CD4-positive, alpha-beta T cell treated with Interferon alpha-2 for 1 hour (primary cell): ENCODE measurements around the gene CLDN7.
A peak's percentile ranks its signal among the peaks of the same experiment; 100 is the strongest.

Experiments
- DNase-seq, 2 donors: peaks; one replicate each; pipeline ENCODE4 v3.0.0-alpha.2; 2020 to 2022

Gene CLDN7

GRCh38 chr17:7262192-7262934 lies at the start of gene CLDN7:
Gene CLDN7, minus strand, starts transcription at chr17:7262478. Its CDS starts 435 bp downstream, at chr17:7262043.
- DNase-seq: no peak

- no peak for DNase-seq
Measured at GRCh38 chr17:7311110-7311705, 48.9 kb upstream of the CLDN7 start.

- no peak for DNase-seq
Measured at GRCh38 chr17:7309628-7310027, 47.4 kb upstream of the CLDN7 start.

GRCh38 chr17:7308625-7309433 lies 46.6 kb upstream of the CLDN7 start:
- DNase-seq: peak; percentile 92 to 95

- peak; percentile 55 to 68 for DNase-seq
Measured at GRCh38 chr17:7307686-7308624, 45.7 kb upstream of the CLDN7 start.

GRCh38 chr17:7306911-7307685 lies 44.8 kb upstream of the CLDN7 start, which contains the start of gene EIF5A:
Gene EIF5A, plus strand, starts transcription at chr17:7307628. Its CDS starts 2,008 bp downstream, at chr17:7309636.
- DNase-seq: peak; percentile 100

GRCh38 chr17:7304179-7304578 lies 41.9 kb upstream of the CLDN7 start:
- no peak for DNase-seq

- peak; percentile 69 to 75 for DNase-seq
Measured at GRCh38 chr17:7296189-7296861, 34.0 kb upstream of the CLDN7 start.

GRCh38 chr17:7295230-7296180 lies 33.2 kb upstream of the CLDN7 start:
- no peak for DNase-seq

GRCh38 chr17:7294614-7295153 lies 32.4 kb upstream of the CLDN7 start, which contains the start of gene YBX2:
Gene YBX2, minus strand, starts transcription at chr17:7294639. Its CDS starts 139 bp downstream, at chr17:7294500.
- DNase-seq: peak; percentile 80 to 86

GRCh38 chr17:7293816-7294613 lies 31.7 kb upstream of the CLDN7 start:
- peak in 1 of 2 donors; percentile 30 for DNase-seq

GRCh38 chr17:7293159-7293558 lies 30.9 kb upstream of the CLDN7 start:
- DNase-seq: no peak

GRCh38 chr17:7292729-7293128 lies 30.5 kb upstream of the CLDN7 start:
- no peak for DNase-seq

- DNase-seq: no peak
Measured at GRCh38 chr17:7292194-7292593, 29.9 kb upstream of the CLDN7 start.

GRCh38 chr17:7290685-7291084 lies 28.4 kb upstream of the CLDN7 start:
- no peak for DNase-seq

GRCh38 chr17:7290166-7290565 lies 27.9 kb upstream of the CLDN7 start:
- no peak for DNase-seq

- no peak for DNase-seq
Measured at GRCh38 chr17:7289256-7290032, 27.2 kb upstream of the CLDN7 start.

- DNase-seq: no peak
Measured at GRCh38 chr17:7285679-7286078, 23.4 kb upstream of the CLDN7 start.
